ENCODE data around the gene NRSN2. TPM values are rescaled to one million over a fixed set of nuclear protein-coding genes. Genes with fewer than 3 reads are reported as not detected.
"Not testable (repeated sequence)": the region's sequence is repeated elsewhere in the genome, so short reads cannot be mapped to it uniquely, and the experiment has no call there.

NRSN2 gene
- total RNA-seq, 2 experiments from 2014 or later, result 11.2 to 12.6 TPM

- Mint-ChIP-seq H3K4me1 (peaks cover 27% of the 10 kb centered on the region), H3K36me3 (peaks cover 11% of the 10 kb centered on the region), H3K27me3 (no peaks in the 10 kb centered on the region), H3K4me3 (no peak overlapping the region), H3K9me3 (no peaks in the 10 kb centered on the region), H3K27ac (peak overlapping the region; percentile 9)
- peak; percentile 66 for DNase-seq
Measured at GRCh38 chr20:330233-331149, 16.4 kb upstream of the NRSN2 start.

GRCh38 chr20:334578-334977, 12.3 kb upstream of the NRSN2 start:
- no peaks in the 10 kb centered on the region for H3K27me3 Mint-ChIP-seq
- DNase-seq, result no peak
- H3K4me1 Mint-ChIP-seq, result peaks cover 14% of the 10 kb centered on the region
- H3K36me3 Mint-ChIP-seq, result no peaks in the 10 kb centered on the region
- no peak overlapping the region for H3K4me3 Mint-ChIP-seq
- no peak overlapping the region for H3K27ac Mint-ChIP-seq
- H3K9me3 Mint-ChIP-seq, result no peaks in the 10 kb centered on the region

- H3K4me1 Mint-ChIP-seq, H3K9me3 Mint-ChIP-seq, H3K27me3 Mint-ChIP-seq, H3K27ac Mint-ChIP-seq, H3K4me3 Mint-ChIP-seq, H3K36me3 Mint-ChIP-seq, DNase-seq: not testable (repeated sequence)
Measured at GRCh38 chr20:336040-336439, 10.9 kb upstream of the NRSN2 start.

GRCh38 chr20:341682-342081, 5.2 kb upstream of the NRSN2 start:
- H3K27ac Mint-ChIP-seq, result peak overlapping the region; percentile 22
- peaks cover 10% of the 10 kb centered on the region for H3K36me3 Mint-ChIP-seq
- peaks cover 7% of the 10 kb centered on the region for H3K9me3 Mint-ChIP-seq
- DNase-seq, result peak; percentile 38
- H3K27me3 Mint-ChIP-seq, result no peaks in the 10 kb centered on the region
- H3K4me3 Mint-ChIP-seq, result no peak overlapping the region
- peaks cover 8% of the 10 kb centered on the region for H3K4me1 Mint-ChIP-seq

GRCh38 chr20:343107-343506, 3.8 kb upstream of the NRSN2 start:
- no peak overlapping the region for H3K27ac Mint-ChIP-seq

GRCh38 chr20:346033-346639, 775 bp upstream of the NRSN2 start:
- peak overlapping the region; percentile 69 for H3K27ac Mint-ChIP-seq
- H3K36me3 Mint-ChIP-seq, result peaks cover 10% of the 10 kb centered on the region
- H3K4me3 Mint-ChIP-seq, result peak overlapping the region; percentile 82
- H3K9me3 Mint-ChIP-seq, result peaks cover 7% of the 10 kb centered on the region
- no peak for DNase-seq
- H3K27me3 Mint-ChIP-seq, result no peaks in the 10 kb centered on the region
- H3K4me1 Mint-ChIP-seq, result peaks cover 8% of the 10 kb centered on the region

More at GRCh38 chr20:343107-343506, 3.8 kb upstream of the NRSN2 start:
- Mint-ChIP-seq H3K4me1 (peaks cover 8% of the 10 kb centered on the region), H3K36me3 (peaks cover 10% of the 10 kb centered on the region), H3K9me3 (peaks cover 7% of the 10 kb centered on the region), H3K4me3 (no peak overlapping the region), H3K27me3 (no peaks in the 10 kb centered on the region)
- DNase-seq, result no peak

GRCh38 chr20:347317-347639, 367 bp downstream of the NRSN2 start:
- peaks cover under 1% of the 10 kb centered on the region for H3K9me3 Mint-ChIP-seq
- H3K4me1 Mint-ChIP-seq, result peaks cover 6% of the 10 kb centered on the region
- H3K27me3 Mint-ChIP-seq, result no peaks in the 10 kb centered on the region
- peak overlapping the region; percentile 88 for H3K4me3 Mint-ChIP-seq
- no peak for DNase-seq
- H3K36me3 Mint-ChIP-seq, result peaks cover 3% of the 10 kb centered on the region
- H3K27ac Mint-ChIP-seq, result no peak overlapping the region

GRCh38 chr20:347640-348484, 951 bp downstream of the NRSN2 start:
- peak; percentile 82 for DNase-seq
- Mint-ChIP-seq H3K9me3 (no peaks in the 10 kb centered on the region), H3K27ac (peak overlapping the region; percentile 67), H3K36me3 (peaks cover 3% of the 10 kb centered on the region), H3K27me3 (no peaks in the 10 kb centered on the region), H3K4me1 (peaks cover 6% of the 10 kb centered on the region), H3K4me3 (peak overlapping the region; percentile 88)

GRCh38 chr20:348972-349841, 2.3 kb downstream of the NRSN2 start:
- Mint-ChIP-seq H3K27me3 (no peaks in the 10 kb centered on the region), H3K36me3 (peaks cover 2% of the 10 kb centered on the region), H3K9me3 (no peaks in the 10 kb centered on the region), H3K27ac (no peak overlapping the region), H3K4me1 (peaks cover 6% of the 10 kb centered on the region), H3K4me3 (no peak overlapping the region)
- DNase-seq, result no peak

- no peaks in the 10 kb centered on the region for H3K9me3 Mint-ChIP-seq
- H3K4me3 Mint-ChIP-seq, result no peak overlapping the region
- no peak overlapping the region for H3K27ac Mint-ChIP-seq
- H3K36me3 Mint-ChIP-seq, result no peaks in the 10 kb centered on the region
- DNase-seq, result no peak
- no peaks in the 10 kb centered on the region for H3K27me3 Mint-ChIP-seq
- H3K4me1 Mint-ChIP-seq, result no peaks in the 10 kb centered on the region
Measured at GRCh38 chr20:353166-353565, 6.3 kb downstream of the NRSN2 start.

GRCh38 chr20:354298-354977, 7.5 kb downstream of the NRSN2 start:
- Mint-ChIP-seq H3K27ac (no peak overlapping the region), H3K27me3 (no peaks in the 10 kb centered on the region), H3K4me1 (no peaks in the 10 kb centered on the region), H3K36me3 (no peaks in the 10 kb centered on the region), H3K9me3 (no peaks in the 10 kb centered on the region), H3K4me3 (no peak overlapping the region)
- DNase-seq, result peak; percentile 77

- DNase-seq, H3K9me3 Mint-ChIP-seq, H3K4me3 Mint-ChIP-seq, H3K27me3 Mint-ChIP-seq, H3K4me1 Mint-ChIP-seq, H3K27ac Mint-ChIP-seq, H3K36me3 Mint-ChIP-seq: not testable (repeated sequence)
Measured at GRCh38 chr20:356154-356553, 9.2 kb downstream of the NRSN2 start.

- Mint-ChIP-seq H3K27me3 (no peaks in the 10 kb centered on the region), H3K4me3 (no peak overlapping the region), H3K36me3 (no peaks in the 10 kb centered on the region), H3K27ac (no peak overlapping the region), H3K9me3 (no peaks in the 10 kb centered on the region), H3K4me1 (no peaks in the 10 kb centered on the region)
- DNase-seq, result no peak
Measured at GRCh38 chr20:356745-357144, 9.8 kb downstream of the NRSN2 start.

Data from activated naive CD8-positive, alpha-beta T cell treated with anti-CD3 and anti-CD28 coated beads for 36 hours (primary cell).